Measurements from ENCODE around the gene SLC35E4.

GRCh38 chr22:30640839-30641430 lies 5.4 kb downstream of the SLC35E4 start:
- no peak for TF ChIP-seq CTCF (IDR thresholded peaks at IDR 0.05; ENCODE audit: poor library complexity)
- no peak for TF ChIP-seq EZH2 (IDR thresholded peaks at IDR 0.05; ENCODE audit: borderline replicate concordance)
- no peak for TF ChIP-seq EZH2phosphoT487 (IDR thresholded peaks at IDR 0.05; ENCODE audit: low read depth, severe bottlenecking, unreplicated experiment)

Data from hepatocyte (in vitro differentiated cells).